CD4-positive, alpha-beta T cell treated with Interleukin-10 for 1 hour (primary cell): ENCODE measurements around the gene IL18BP.
A peak's percentile ranks its signal among the peaks of the same experiment; 100 is the strongest.

Experiments
- DNase-seq: peaks from one replicate; pipeline ENCODE4 v3.0.0-alpha.2; 2020

The IL18BP gene

DNA sequence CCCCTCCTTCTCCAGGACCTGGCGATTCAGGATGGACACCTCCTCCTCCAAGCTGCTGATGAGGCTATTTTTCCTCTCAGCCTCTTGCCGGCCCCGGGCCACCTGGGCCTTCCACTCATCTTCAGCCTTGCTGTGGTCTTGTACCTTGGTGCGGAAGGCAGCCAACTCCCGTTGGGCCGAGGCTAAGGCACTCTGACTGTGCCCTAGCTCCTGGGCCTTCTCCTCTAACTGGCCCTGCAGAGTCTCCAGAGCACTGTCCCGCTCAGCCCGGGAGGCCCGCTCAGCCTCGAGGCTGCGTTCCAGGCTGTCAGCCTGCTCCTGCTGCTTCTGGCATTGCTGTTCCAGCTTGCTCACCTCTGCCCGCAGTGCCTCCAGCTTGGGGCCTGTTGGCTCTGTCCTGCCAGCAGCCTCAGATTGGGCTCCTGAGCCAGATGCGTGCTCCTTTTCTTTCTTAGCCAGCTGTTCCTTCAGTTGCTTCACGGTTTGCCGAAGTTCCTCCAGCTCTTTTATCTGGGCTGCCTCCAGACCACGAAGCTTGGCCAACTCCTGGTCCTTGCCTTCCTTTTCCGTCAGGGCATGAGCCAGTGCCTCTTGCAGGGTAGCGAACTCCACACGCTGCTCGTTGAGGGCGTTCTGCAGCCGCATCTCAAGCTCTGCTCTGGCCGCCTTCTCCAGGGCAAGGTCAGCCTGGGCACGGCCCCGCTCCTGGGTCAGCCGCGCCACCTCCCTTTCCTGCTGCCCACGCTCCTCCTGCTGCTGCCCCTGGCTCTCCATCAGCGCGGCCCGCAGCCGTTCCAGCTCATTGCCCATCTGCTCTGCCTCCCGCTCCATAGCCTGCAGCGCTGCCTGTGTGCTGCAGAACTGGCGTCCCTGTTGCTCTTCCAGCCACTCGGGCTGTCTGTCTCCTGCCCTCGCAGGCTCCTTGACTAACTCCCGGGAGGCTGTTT is 15.3 kb downstream of the IL18BP start:
- DNase-seq: no peak

DNA sequence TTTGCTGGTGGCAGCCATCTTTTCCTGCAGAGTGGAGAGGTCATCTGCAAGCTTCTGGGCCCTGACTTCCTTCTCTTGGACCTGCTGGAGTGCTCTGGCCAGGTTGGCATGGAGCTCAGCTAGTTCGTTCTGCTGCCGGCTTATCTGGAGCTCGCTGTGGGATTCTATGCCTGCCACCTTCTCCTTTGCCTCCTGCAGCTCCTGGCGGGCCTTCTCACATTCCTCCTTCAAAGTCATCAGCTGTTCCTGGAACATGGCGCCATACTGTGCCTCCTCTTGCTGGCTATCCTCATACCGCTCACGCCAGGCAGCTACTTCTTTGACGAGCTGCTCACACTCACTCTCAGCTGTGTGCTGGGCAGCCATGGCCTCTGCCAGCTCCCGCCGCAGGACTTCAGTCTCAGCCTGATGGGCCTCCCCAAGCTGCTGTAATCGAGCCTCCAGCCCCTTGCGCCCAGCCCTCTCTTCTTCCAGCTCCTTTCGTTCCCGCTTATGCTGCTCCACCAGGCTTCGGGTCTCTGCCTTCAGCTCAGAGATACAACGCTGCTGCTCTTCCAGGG is 16.1 kb downstream of the IL18BP start:
- no peak for DNase-seq

DNA sequence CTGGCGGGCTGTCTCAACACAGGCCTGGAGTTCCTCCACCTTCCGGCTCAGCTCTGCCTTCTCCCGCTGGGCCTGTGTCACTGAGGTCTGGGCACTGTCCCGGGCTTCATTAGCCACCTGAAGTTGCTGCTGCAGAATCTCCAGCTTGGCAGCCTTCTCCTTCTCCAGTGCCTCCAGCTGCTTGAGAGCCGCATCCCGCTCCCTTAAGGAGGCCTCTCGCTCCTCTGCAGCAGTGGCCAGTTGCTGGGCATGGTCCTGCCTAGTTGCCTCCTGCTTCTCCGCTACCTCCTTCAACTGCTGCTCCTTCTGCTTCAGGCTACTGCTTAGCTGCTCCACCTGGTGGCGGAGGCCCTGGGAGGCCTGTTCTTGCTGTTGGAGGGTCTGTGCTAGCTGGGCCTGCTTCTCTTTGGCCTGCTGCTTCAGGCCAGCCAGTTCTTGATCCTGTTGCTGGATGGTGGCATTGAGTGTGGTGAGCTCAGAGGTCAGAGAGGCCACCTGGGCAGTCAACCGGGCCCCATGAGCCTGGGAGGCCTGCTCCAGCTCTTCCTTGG is 16.9 kb downstream of the IL18BP start:
- DNase-seq: no peak

DNA sequence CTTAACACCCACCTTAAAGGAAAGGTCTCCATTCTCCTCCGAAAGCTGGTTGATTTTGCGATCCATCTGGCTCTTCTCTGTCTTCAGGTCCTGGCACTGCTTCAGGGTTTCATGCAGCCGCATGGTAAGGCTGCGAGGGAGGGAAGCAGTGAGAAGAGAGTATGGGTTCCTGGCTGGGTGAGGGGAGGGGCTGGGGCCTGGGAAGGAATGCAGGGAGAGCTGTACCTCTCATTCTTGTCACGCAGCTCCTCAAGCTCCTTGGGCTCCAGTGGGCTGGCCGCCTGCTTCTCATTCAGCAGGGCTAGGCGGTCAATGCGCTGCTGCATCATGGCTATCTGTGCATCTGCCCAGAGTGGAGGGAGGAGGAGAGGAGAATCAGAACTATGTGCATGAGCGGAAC is 19.5 kb downstream of the IL18BP start:
- no peak for DNase-seq

DNA sequence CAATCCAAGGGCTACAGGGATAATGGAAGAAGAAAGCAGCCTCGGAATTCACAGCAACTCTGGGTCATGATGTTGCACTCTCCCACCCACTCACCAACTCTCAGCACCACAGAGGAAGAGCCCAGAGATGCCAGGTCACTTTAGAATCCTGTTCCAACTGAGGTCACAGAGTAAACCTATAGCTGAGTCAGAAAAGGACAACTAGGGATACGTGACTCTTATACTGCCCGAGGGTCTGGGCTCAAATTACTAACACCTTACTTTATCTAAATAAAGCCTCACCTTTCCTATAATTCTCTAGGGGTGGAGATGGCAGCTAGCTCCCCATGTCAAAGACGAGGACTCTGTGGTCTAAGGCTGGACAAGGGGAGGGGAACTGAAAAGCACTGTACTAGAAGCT is 24.6 kb downstream of the IL18BP start:
- DNase-seq: no peak

DNA sequence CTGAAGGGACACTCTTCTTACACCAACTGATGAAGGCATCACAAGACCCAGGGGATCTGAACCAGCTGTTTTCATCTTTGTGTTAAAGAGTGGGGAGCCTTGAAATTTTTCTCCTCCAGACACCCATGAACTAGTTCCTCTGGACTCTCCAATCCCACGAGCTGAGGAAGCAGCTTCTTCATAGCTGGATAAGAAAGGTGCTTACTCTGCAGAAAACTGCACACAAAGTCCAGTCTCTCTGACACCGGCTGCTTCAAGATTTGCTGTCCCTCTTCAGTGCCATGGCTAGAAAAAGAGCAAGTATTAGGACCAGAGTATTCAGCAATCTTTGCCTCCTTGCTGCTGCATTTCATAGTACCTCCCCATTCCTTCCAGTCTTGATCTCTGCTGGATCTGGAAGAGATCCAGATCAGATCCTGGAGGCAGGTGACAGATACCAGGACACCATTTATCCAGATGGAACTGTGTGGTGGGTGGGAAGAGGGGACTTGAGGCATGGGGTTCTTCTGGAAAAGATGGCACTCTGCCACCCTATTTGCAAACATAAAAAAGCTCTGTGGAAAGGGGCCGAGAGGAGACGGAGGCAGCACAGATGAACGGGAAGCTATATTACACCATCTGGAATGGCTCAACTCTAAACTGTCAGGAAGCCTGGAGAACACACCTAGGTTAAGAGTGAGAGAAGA is 25.5 kb downstream of the IL18BP start:
- DNase-seq: no peak

DNA sequence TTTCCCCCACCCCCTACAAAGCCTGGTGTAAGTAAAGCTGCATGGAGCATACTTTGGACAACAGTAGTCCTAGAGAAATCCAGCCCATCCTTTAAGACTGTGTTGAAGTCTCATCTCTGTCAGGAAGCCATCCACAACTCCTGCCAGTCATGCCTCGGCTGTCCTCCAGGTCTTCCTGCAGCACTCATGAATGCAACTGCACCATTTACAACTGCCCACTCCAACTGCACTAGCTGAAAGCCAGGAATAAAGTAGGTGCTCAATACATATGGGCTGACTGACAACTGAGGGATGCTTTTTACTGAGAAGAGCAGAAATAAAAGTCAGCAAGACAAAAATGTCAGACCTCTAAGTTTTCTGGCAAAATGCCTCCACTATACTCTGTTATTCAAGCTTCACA is 27.4 kb downstream of the IL18BP start:
- no peak for DNase-seq

DNA sequence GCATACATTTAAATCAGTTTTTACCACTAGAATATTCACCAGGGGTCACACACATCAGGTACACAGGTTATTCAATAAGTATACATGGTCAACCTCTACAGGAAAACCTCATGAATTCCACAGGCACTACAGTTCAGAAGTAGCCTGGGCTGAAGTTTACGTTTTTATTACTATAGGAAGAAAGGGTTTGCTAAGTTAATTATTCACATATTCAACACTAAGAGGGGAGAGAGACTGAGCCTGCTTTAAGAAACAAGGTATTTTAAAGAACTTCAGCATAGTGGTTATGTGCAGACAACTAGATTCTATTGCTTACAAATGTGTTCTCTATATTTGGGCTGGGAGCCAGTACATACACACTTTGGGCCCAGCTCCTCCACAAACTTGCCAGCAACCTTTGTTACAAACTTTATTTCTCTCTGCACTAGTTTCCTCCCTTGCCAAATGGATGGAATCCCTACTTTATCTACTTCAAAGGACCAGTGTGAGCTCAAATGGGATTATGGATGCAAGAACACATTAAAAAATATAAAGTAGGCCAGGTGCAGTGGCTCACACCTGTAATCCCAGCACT is 31.9 kb downstream of the IL18BP start:
- no peak for DNase-seq

DNA sequence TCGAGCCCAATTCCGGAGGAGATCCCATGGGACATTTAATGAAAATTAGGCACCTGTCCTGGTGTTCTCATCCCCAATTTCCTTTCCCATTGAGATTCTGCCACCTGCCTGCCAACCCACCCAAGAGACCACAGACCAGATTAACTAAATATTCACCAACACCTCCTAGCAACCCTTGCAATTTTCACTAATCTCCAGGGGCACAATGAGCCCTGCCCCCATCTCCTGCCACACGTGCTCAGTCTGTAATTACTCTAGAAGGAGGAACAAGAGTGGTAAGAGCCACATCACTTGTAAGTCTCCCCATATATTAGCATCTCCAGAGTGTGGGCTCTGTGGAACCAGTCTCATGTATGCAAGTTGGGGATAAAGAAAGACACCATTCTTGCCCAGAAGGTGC is 38.0 kb downstream of the IL18BP start:
- no peak for DNase-seq

DNA sequence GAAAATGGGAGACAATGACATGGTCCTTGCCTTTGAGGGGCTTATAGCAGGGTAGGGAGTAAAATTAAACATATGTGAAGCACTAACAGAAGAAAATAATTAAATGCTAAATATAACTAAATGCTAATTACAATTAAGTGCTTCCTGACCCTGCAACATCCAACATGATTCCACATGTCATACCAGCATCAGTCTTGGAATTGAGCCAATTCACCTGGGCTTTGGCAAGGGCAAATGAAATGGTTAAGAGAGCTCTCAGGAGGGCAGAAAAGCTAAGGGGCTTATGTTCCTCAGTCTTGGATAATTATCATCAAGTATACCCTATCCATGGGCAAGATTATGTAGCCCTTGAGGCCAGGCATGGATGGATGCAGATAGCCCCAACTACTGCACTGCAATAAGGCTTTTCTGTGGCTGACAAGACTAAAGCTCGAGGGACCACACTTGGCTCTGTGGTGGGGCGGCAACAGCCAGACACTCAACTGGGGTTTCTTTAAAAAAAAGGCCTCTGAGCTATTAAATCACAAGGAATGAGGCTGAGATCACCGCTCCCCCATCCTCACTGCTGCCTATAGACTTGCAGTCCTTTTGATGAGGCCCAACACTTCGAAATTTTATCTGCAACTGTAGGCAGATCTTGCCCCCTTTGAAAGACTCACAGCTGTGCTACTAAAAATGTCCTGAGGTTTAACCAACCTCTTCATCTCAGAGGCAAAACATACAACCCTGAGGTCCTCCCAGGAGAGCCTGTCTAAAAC is 39.0 kb downstream of the IL18BP start:
- no peak for DNase-seq

DNA sequence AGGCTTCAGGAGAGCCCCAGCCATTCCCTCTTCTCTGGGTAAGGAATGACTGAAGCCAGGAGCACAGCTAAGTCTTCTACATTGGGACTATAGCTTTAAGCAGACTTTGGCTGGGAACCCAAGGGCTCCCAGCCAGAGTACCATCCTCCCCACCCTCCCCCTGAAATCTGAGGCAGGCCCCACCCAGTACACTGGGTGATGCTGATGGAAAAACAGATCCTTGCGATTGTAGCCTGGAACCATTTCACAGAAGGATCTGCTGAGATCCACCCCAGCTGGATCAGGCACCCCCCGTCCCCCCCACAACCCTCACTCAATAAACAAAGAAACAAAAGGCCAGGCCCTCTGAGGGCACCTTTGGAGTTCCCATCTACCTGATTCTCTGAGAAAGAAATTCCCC is 39.8 kb downstream of the IL18BP start:
- DNase-seq: no peak

DNA sequence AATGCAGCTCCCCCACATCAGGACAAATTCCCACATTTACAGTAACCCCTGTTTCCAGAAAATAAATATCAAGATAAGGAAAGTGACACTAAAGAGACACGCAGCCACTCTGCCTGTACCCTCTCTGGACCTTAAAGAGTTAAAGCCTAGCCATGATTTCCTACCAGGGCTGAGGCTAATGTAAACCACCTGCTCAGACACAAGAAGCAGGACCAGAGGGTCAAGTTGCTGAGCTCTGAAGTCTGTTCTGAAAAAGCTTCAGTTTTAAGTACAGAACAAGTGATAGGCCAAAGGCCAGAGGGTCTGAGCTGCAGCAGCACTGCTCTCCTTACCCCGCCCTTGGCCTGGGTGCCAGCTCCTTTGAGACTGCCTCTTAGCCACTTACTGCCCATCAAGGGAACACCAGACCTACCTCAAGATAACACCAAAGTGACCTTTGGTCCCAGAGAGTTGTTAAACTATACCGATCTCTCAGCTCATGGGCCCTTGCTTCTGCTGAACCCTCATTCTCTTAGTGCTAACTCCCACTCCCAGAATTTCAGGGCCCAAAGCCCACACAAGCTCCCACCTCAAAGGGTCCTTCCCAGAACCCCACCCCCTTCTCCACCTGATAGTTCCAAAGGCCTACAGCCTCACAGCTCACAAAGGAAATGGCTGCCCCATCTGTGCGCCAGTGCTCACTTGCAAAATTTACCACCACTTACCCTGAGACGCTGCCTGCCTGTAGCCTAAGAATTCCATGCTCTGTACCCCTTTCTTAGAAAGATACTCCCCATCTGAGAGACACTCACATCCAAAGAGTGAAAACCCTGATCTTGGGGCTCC is 40.5 kb downstream of the IL18BP start:
- DNase-seq: no peak

DNA sequence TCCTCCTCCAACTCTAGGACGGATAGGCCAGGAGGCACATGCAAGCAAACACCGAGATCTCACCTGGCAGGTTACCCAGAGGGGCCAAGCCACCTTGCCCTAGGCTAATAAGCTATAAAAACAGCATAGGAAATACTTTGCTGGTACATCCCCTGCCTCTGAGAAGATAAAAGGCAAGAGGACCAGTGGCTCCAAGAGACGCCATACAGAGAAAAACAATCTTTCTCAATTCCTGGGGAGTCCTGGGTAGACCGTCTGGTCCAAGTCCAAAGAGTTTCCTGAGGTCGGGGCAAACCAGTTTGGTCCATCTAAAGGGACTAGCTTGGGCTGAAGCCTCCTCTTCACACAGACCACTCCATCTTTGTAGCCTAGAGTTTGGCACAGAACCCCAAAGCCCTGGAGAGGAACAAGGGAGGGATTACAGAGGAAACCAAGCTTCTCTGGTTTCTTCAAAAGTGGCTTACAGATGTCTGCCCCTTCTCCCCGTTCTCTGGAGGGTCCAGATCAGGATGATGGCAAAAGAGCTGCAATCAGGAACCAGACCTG is 41.2 kb downstream of the IL18BP start:
- no peak for DNase-seq

DNA sequence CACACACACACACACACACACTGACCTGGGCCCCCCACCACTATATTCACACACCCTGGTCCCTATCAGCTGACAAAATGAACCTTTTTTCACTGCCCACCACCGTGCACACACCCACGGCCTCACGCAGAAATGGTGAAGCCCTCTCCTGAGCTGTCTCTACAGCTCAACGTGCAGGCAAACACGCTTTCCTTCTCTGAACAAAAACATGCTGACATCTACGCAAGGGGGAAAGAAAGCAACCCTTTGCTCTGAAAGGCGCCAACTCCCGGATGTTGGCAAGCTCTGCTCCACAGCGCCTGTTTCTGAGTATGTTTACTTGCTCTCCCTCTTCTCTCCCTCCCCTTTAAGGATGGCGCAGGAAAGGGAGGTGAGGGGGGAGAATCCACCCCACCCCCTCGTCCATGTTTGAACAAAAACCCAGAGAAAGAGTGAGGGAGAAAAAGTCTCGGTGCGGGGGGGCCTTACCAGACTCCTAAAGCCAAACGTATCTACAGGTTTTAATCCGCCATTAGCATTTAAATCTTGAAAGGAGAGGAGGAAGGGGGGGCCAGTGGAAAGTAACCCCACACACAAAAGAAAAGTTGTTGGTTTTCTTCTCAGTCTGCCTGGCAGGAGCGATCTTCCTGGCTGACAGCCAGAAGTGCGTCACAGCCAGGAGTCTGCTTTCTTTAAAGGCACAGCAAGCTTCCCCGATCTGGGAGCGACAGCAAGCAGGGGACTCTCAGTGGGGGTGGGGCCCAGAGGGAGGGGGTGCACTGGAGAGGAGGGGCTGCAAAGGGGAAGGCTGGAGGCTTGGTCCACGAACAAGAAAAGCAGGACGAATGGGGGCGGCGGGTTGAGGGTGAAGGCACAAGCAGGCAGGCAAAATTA is 42.0 kb downstream of the IL18BP start:
- peak; percentile 82 for DNase-seq

DNA sequence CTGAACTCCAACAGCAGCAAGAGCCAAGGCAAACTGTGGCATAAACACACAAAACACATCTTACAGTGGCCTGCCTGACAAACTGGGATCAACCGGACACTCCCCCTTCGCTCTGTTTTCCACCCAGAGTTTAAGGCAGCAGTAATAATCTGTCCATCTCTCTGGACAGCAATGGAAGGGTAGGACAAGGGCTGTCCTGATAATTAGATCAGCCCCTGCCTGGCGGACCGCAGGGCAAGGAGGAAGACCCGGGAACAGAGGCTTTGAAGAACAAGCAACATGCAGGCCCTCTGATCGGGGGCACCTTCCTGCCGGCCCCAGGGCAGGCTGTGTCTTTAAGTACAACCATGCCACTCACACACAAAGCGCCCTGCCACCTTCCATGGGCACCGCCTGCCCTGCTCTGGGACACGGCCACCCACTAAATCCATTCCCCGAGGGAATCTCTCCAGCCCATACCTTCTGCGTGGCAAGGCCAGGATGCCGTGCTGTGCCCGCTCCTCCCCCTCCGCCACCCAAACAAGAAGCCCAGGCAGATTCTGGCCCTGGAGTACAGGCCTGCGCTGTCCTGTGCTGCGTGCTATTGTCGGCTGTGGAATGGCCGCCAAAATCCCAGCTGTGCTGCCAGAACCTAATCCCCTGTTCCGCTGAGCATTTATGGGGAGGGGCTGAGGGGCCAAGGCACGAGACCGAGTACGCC is 42.8 kb downstream of the IL18BP start:
- peak; percentile 50 for DNase-seq

DNA sequence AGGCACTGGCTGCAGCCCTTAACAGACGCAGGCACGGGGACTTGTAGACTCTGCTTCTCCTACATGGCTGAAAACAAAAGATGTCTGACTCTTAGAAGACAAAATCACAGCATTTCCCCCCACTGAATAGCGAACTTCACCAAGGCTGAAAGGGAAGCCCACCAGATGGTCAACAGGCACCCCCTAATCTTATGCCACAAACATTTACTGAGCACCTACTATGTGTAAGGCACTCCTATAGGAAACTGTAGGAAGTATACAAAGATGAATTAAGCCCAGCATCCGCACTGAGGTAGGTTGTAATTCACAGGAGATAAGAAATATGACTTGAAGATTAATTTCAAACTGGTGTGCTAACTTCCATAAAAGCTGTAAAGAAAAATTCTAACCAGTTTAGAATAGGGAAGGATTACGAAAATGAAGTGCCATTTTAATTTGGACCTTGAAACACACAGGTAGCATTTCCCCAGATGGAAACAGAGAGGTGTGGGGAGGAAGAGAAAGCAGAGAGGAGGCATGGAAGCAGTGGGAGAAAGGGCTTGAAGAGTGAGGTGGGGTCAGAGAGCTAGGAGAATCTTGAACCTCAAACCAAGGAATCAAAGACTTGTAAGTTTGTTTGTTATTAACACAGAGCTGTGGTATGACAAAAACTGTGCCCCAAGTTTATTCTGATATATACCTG is 43.5 kb downstream of the IL18BP start:
- no peak for DNase-seq

DNA sequence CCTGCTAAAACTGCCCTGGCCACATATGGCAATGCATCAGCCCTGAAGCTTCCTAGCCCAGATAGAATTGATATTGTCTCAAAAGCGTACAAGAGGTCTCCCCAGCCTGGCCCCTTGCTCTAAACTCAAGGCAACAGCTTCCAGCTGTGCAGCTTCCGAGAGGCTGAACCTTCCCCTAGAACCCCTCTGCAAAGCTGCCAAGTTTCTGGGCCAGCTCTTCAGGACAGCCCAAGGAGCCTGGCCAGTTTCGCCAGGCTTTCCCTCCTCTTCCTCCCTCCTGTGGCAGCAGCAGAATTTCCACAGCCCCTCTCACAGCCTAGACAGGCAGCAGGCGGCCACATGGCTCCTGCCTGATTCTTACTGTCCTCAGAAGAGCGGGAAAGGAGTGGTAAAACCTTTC is 47.1 kb downstream of the IL18BP start:
- DNase-seq: no peak

DNA sequence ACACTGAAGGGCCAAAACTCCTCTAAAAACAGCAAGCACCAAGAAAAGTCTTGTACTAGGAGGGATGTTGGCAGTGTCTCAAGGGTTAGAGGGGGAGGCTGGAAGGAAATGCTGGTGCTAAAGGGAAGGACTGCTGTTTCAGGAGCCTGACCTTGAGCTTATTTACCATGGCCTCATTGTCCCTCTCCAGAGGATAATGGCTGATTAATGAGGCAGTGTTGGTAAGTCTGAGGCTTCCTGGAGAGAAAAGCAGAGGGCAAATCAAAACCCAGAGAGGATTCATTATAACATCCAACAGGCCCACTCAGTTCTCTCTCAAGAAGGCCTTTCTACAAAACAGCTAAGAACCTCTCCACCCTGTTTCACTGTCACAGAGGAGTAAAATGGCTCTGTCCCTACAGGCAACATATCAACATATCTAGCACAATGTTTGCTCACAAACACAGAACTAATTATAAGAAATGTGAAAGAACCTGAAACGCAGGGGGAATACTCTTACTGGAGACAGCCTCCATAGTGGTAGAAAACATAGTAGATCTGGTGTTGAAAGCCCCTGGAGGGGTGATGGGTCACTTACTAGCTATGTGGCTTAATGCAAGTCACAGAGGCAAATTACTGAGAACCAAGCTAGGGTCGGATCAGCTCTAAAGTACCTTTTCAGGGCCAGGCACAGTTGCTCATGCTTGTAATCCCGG is 50.2 kb downstream of the IL18BP start:
- no peak for DNase-seq
